ENCODE results near the gene BUB1.
"Not testable (repeated sequence)": the region's sequence is repeated elsewhere in the genome, so short reads cannot be mapped to it uniquely, and the experiment has no call there.

Gene BUB1

GRCh38 chr2:110639972-110640371 is 37.9 kb downstream of the BUB1 start:
- H3K4me1 ChIP-seq (ENCODE audit: control insufficient read depth in 1 of 2, insufficient read depth in 1 of 2, low read depth in 1 of 2, low read length in 1 of 2), result no peaks in the 10 kb centered on the region
- no peak for TF ChIP-seq CTCF (IDR thresholded peaks at IDR 0.05)
- H3K36me3 ChIP-seq, result peaks cover 65% of the 10 kb centered on the region
- no peaks in the 10 kb centered on the region for H3K27me3 ChIP-seq
- H3K4me3 ChIP-seq (ENCODE audit: low read depth in 1 of 2, low read length in 1 of 2), result no peak overlapping the region
- H3K9me3 ChIP-seq, result no peaks in the 10 kb centered on the region
- no peak overlapping the region for H3K27ac ChIP-seq

GRCh38 chr2:110638952-110639695 is 38.7 kb downstream of the BUB1 start:
- H3K4me3 ChIP-seq (ENCODE audit: low read depth in 1 of 2, low read length in 1 of 2), result no peak overlapping the region
- TF ChIP-seq CTCF (IDR thresholded peaks at IDR 0.05), result no peak
- peaks cover 73% of the 10 kb centered on the region for H3K36me3 ChIP-seq
- H3K4me1 ChIP-seq (ENCODE audit: control insufficient read depth in 1 of 2, insufficient read depth in 1 of 2, low read depth in 1 of 2, low read length in 1 of 2), result no peaks in the 10 kb centered on the region
- no peaks in the 10 kb centered on the region for H3K9me3 ChIP-seq
- no peaks in the 10 kb centered on the region for H3K27me3 ChIP-seq
- no peak overlapping the region for H3K27ac ChIP-seq

- H3K36me3 ChIP-seq, result peaks cover 67% of the 10 kb centered on the region
- no peaks in the 10 kb centered on the region for H3K27me3 ChIP-seq
- no peak overlapping the region for H3K27ac ChIP-seq
- no peak overlapping the region for H3K4me3 ChIP-seq (ENCODE audit: low read depth in 1 of 2, low read length in 1 of 2)
- H3K9me3 ChIP-seq, result no peaks in the 10 kb centered on the region
- no peak for TF ChIP-seq CTCF (IDR thresholded peaks at IDR 0.05)
- H3K4me1 ChIP-seq (ENCODE audit: control insufficient read depth in 1 of 2, insufficient read depth in 1 of 2, low read depth in 1 of 2, low read length in 1 of 2), result no peaks in the 10 kb centered on the region
These were observed 39.9 kb downstream of the BUB1 start for GRCh38 chr2:110638004-110638403.

GRCh38 chr2:110637093-110637492 is 40.8 kb downstream of the BUB1 start:
- H3K9me3 ChIP-seq, result no peaks in the 10 kb centered on the region
- no peaks in the 10 kb centered on the region for H3K27me3 ChIP-seq
- no peaks in the 10 kb centered on the region for H3K4me1 ChIP-seq (ENCODE audit: control insufficient read depth in 1 of 2, insufficient read depth in 1 of 2, low read depth in 1 of 2, low read length in 1 of 2)
- no peak overlapping the region for H3K27ac ChIP-seq
- no peak for TF ChIP-seq CTCF (IDR thresholded peaks at IDR 0.05)
- peaks cover 62% of the 10 kb centered on the region for H3K36me3 ChIP-seq
- no peak overlapping the region for H3K4me3 ChIP-seq (ENCODE audit: low read depth in 1 of 2, low read length in 1 of 2)

- not testable (repeated sequence) for H3K4me1 ChIP-seq (ENCODE audit: control insufficient read depth in 1 of 2, insufficient read depth in 1 of 2, low read depth in 1 of 2, low read length in 1 of 2); H3K27ac ChIP-seq; H3K27me3 ChIP-seq; H3K9me3 ChIP-seq; H3K4me3 ChIP-seq (ENCODE audit: low read depth in 1 of 2, low read length in 1 of 2)
- H3K36me3 ChIP-seq, result peaks cover 56% of the 10 kb centered on the region
These were observed 41.8 kb downstream of the BUB1 start for GRCh38 chr2:110635949-110636628.

GRCh38 chr2:110627348-110627747 is 50.5 kb downstream of the BUB1 start:
- not testable (repeated sequence) for H3K9me3 ChIP-seq; H3K27ac ChIP-seq; H3K27me3 ChIP-seq; H3K36me3 ChIP-seq; H3K4me3 ChIP-seq (ENCODE audit: low read depth in 1 of 2, low read length in 1 of 2); H3K4me1 ChIP-seq (ENCODE audit: control insufficient read depth in 1 of 2, insufficient read depth in 1 of 2, low read depth in 1 of 2, low read length in 1 of 2)

GRCh38 chr2:110619326-110619939 is 58.4 kb downstream of the BUB1 start:
- not testable (repeated sequence) for H3K27me3 ChIP-seq; H3K9me3 ChIP-seq; H3K27ac ChIP-seq; H3K36me3 ChIP-seq; H3K4me1 ChIP-seq (ENCODE audit: control insufficient read depth in 1 of 2, insufficient read depth in 1 of 2, low read depth in 1 of 2, low read length in 1 of 2); H3K4me3 ChIP-seq (ENCODE audit: low read depth in 1 of 2, low read length in 1 of 2)

GRCh38 chr2:110613927-110614326 is 63.9 kb downstream of the BUB1 start:
- H3K36me3 ChIP-seq; H3K27ac ChIP-seq; H3K4me3 ChIP-seq (ENCODE audit: low read depth in 1 of 2, low read length in 1 of 2); H3K4me1 ChIP-seq (ENCODE audit: control insufficient read depth in 1 of 2, insufficient read depth in 1 of 2, low read depth in 1 of 2, low read length in 1 of 2); H3K9me3 ChIP-seq: not testable (repeated sequence)
- peaks cover 13% of the 10 kb centered on the region for H3K27me3 ChIP-seq

- not testable (repeated sequence) for H3K27ac ChIP-seq; H3K4me3 ChIP-seq (ENCODE audit: low read depth in 1 of 2, low read length in 1 of 2); H3K36me3 ChIP-seq; H3K4me1 ChIP-seq (ENCODE audit: control insufficient read depth in 1 of 2, insufficient read depth in 1 of 2, low read depth in 1 of 2, low read length in 1 of 2); H3K9me3 ChIP-seq
- peaks cover 22% of the 10 kb centered on the region for H3K27me3 ChIP-seq
These were observed 67.1 kb downstream of the BUB1 start for GRCh38 chr2:110610613-110611250.

Data from neutrophil (primary cell).